Tibial nerve (tissue), 4 donors: Measurements from ENCODE around the gene MND1. TPM values are rescaled to one million over a fixed set of nuclear protein-coding genes. Genes with fewer than 3 reads are reported as not detected.

Experiments
- DNase-seq, 2 donors: peaks; one replicate each; pipeline ENCODE4 v3.0.0-alpha.2; 2019; ENCODE audit warnings: low spot score in 2 of 2
- H3K27ac ChIP-seq, 4 donors: fragments of 200-600 bp; sonication (generic) in 3 of 4; one replicate each; pipeline ENCODE4 v1.5.1; 2017 to 2019; ENCODE audit warnings: mild to moderate bottlenecking in 1 of 4
- H3K27me3 ChIP-seq, 2 donors: fragments of 200-600 bp; sonication (generic) in 1 of 2; one replicate each; pipeline versions ENCODE4 v1.5.1 to v1.6.0; 2017 to 2019
- H3K36me3 ChIP-seq, 3 donors: fragments of 200-600 bp; sonication (generic); one replicate each; pipeline ENCODE4 v1.5.1; 2018 to 2019
- H3K4me1 ChIP-seq, 4 donors: fragments of 200-600 bp; sonication (generic) in 3 of 4; one replicate each; pipeline ENCODE4 v1.5.1; 2017 to 2019
- H3K4me3 ChIP-seq, 4 donors: fragments of 200-600 bp; sonication (generic) in 3 of 4; one replicate each; pipeline ENCODE4 v1.5.1; 2017 to 2019; ENCODE audit warnings: mild to moderate bottlenecking in 1 of 4, moderate library complexity in 1 of 4
- H3K9me3 ChIP-seq, 4 donors: fragments of 200-600 bp; sonication (generic) in 3 of 4; one replicate each; pipeline ENCODE4 v1.5.1; 2017 to 2019
- CTCF ChIP-seq, 5 experiments: fragments of 200-600 bp in 3 of 5; fragments of 450-650 bp in 2 of 5; sonication (generic) in 3 of 5; IDR thresholded peaks; one replicate each; pipeline ENCODE4 v1.5.1; 2016 to 2019; ENCODE audit warnings: antibody characterized with exemption in 5 of 5, mild to moderate bottlenecking in 3 of 5, moderate library complexity in 2 of 5
- EP300 ChIP-seq, 2 donors: sonication (generic); formaldehyde crosslinking; IDR thresholded peaks; one replicate each; pipeline ENCODE4 v1.6.1; 2017; ENCODE audit warnings: antibody characterized with exemption in 2 of 2, mild to moderate bottlenecking in 1 of 2
- POLR2A ChIP-seq, 2 donors: fragments of 450-650 bp; IDR thresholded peaks; one replicate each; pipeline ENCODE4 v1.6.1; 2017; ENCODE audit warnings: antibody characterized with exemption in 2 of 2, mild to moderate bottlenecking in 2 of 2, moderate library complexity in 2 of 2
- WGBS, 2 donors: methylation state at CpG; one replicate each; pipeline ENCODE4 v1.1.5; 2018; 5-methylcytosine and 5-hydroxymethylcytosine counted together
- total RNA-seq, 4 donors: library from RNA; depleted of rRNA; stranded (reverse); fragments of >200 nt; gene quantifications; one replicate each; pipeline ENCODE4 v1.1.0, GENCODE V29; 2016

The MND1 gene
- total RNA-seq, 4 donors from 2014 or later = 0.66 to 2.1 TPM; not detected in 2

- DNase-seq = no peak
- Histone ChIP-seq H3K36me3 (peaks cover 0 to 25% (median 0%) of the 10 kb centered on the region in 3 donors), H3K4me3 (no peak overlapping the region), H3K27me3 (no peaks in the 10 kb centered on the region), H3K9me3 (no peaks in the 10 kb centered on the region), H3K4me1 (no peaks in the 10 kb centered on the region), H3K27ac (no peak overlapping the region)
- no peak for TF ChIP-seq CTCF (IDR thresholded peaks at IDR 0.05)
- no peak for TF ChIP-seq POLR2A (IDR thresholded peaks at IDR 0.05)
- no peak for TF ChIP-seq EP300 (IDR thresholded peaks at IDR 0.05)
- 79% methylated on average over 1 of the region's 1 CpG for WGBS, 2 donors
Measured at GRCh38 chr4:153310793-153311192, 33.7 kb upstream of the MND1 start.

GRCh38 chr4:153314915-153315314 is 29.6 kb upstream of the MND1 start:
- no peak for DNase-seq
- Histone ChIP-seq H3K4me1 (no peaks in the 10 kb centered on the region), H3K4me3 (no peak overlapping the region), H3K27me3 (no peaks in the 10 kb centered on the region), H3K27ac (no peak overlapping the region), H3K9me3 (no peaks in the 10 kb centered on the region), H3K36me3 (peaks cover 0 to 22% (median 0%) of the 10 kb centered on the region in 3 donors)
- TF ChIP-seq CTCF (IDR thresholded peaks at IDR 0.05) = no peak
- no peak for TF ChIP-seq EP300 (IDR thresholded peaks at IDR 0.05)
- no peak for TF ChIP-seq POLR2A (IDR thresholded peaks at IDR 0.05)
- WGBS, 2 donors = 89 to 98% methylated on average over 1 of the region's 1 CpG

- Histone ChIP-seq H3K36me3 (peaks cover 0 to 55% (median 0%) of the 10 kb centered on the region in 3 donors), H3K4me3 (no peak overlapping the region), H3K27ac (no peak overlapping the region), H3K9me3 (no peaks in the 10 kb centered on the region), H3K27me3 (no peaks in the 10 kb centered on the region), H3K4me1 (no peaks in the 10 kb centered on the region)
- WGBS, 2 donors = 67 to 75% methylated on average over 2 of the region's 2 CpGs
- DNase-seq = peak in 1 of 2 donors; percentile 33
- TF ChIP-seq CTCF (IDR thresholded peaks at IDR 0.05) (peak; percentile 49 to 69 (median 55)), EP300 (IDR thresholded peaks at IDR 0.05) (no peak)
Measured at GRCh38 chr4:153318696-153319320, 25.7 kb upstream of the MND1 start.

- H3K27ac ChIP-seq = no peak overlapping the region
- H3K4me3 ChIP-seq = no peak overlapping the region
- peaks cover 0 to 55% (median 0%) of the 10 kb centered on the region in 3 donors for H3K36me3 ChIP-seq
- no peaks in the 10 kb centered on the region for H3K27me3 ChIP-seq
- H3K9me3 ChIP-seq = no peaks in the 10 kb centered on the region
- WGBS, 2 donors = 76 to 82% methylated on average over 6 of the region's 6 CpGs
- H3K4me1 ChIP-seq = no peaks in the 10 kb centered on the region
- DNase-seq = no peak
- TF ChIP-seq POLR2A (IDR thresholded peaks at IDR 0.05) = no peak
- no peak for TF ChIP-seq EP300 (IDR thresholded peaks at IDR 0.05)
- TF ChIP-seq CTCF (IDR thresholded peaks at IDR 0.05) = no peak
Measured at GRCh38 chr4:153322791-153323190, 21.7 kb upstream of the MND1 start.

GRCh38 chr4:153324046-153324445 is 20.4 kb upstream of the MND1 start:
- WGBS, 2 donors = 90 to 92% methylated on average over 3 of the region's 3 CpGs
- no peak overlapping the region for H3K27ac ChIP-seq
- no peaks in the 10 kb centered on the region for H3K9me3 ChIP-seq
- H3K36me3 ChIP-seq = peaks cover 0 to 56% (median 0%) of the 10 kb centered on the region in 3 donors
- no peaks in the 10 kb centered on the region for H3K4me1 ChIP-seq
- no peak for DNase-seq
- no peak for TF ChIP-seq CTCF (IDR thresholded peaks at IDR 0.05)
- no peak for TF ChIP-seq POLR2A (IDR thresholded peaks at IDR 0.05)
- no peak for TF ChIP-seq EP300 (IDR thresholded peaks at IDR 0.05)
- no peak overlapping the region for H3K4me3 ChIP-seq
- H3K27me3 ChIP-seq = no peaks in the 10 kb centered on the region
